ENCODE results near the gene FBRS. TPM values are rescaled to one million over a fixed set of nuclear protein-coding genes. Genes with fewer than 3 reads are reported as not detected.

Gene FBRS
- total RNA-seq, 1 donor from 2014 or later, result 91.1 TPM

- TF ChIP-seq, protein P1, sequence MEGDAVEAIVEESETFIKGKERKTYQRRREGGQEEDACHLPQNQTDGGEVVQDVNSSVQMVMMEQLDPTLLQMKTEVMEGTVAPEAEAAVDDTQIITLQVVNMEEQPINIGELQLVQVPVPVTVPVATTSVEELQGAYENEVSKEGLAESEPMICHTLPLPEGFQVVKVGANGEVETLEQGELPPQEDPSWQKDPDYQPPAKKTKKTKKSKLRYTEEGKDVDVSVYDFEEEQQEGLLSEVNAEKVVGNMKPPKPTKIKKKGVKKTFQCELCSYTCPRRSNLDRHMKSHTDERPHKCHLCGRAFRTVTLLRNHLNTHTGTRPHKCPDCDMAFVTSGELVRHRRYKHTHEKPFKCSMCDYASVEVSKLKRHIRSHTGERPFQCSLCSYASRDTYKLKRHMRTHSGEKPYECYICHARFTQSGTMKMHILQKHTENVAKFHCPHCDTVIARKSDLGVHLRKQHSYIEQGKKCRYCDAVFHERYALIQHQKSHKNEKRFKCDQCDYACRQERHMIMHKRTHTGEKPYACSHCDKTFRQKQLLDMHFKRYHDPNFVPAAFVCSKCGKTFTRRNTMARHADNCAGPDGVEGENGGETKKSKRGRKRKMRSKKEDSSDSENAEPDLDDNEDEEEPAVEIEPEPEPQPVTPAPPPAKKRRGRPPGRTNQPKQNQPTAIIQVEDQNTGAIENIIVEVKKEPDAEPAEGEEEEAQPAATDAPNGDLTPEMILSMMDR (IDR thresholded peaks at IDR 0.05; ENCODE audit: unreplicated experiment), result no peak
- Mint-ChIP-seq H3K9me3 (ENCODE audit: low read depth) (no peaks in the 10 kb centered on the region), H3K4me1 (ENCODE audit: low read depth) (peaks cover 16% of the 10 kb centered on the region), H3K27me3 (no peaks in the 10 kb centered on the region), H3K36me3 (ENCODE audit: insufficient read depth) (peaks cover 21% of the 10 kb centered on the region), H3K4me3 (ENCODE audit: low read depth) (peak overlapping the region; percentile 98), H3K27ac (peak overlapping the region; percentile 100)
- peak; percentile 62 for DNase-seq (ENCODE audit: low spot score, unreplicated experiment)
Measured at GRCh38 chr16:30658731-30659506, 688 bp downstream of the FBRS start.

DNA sequence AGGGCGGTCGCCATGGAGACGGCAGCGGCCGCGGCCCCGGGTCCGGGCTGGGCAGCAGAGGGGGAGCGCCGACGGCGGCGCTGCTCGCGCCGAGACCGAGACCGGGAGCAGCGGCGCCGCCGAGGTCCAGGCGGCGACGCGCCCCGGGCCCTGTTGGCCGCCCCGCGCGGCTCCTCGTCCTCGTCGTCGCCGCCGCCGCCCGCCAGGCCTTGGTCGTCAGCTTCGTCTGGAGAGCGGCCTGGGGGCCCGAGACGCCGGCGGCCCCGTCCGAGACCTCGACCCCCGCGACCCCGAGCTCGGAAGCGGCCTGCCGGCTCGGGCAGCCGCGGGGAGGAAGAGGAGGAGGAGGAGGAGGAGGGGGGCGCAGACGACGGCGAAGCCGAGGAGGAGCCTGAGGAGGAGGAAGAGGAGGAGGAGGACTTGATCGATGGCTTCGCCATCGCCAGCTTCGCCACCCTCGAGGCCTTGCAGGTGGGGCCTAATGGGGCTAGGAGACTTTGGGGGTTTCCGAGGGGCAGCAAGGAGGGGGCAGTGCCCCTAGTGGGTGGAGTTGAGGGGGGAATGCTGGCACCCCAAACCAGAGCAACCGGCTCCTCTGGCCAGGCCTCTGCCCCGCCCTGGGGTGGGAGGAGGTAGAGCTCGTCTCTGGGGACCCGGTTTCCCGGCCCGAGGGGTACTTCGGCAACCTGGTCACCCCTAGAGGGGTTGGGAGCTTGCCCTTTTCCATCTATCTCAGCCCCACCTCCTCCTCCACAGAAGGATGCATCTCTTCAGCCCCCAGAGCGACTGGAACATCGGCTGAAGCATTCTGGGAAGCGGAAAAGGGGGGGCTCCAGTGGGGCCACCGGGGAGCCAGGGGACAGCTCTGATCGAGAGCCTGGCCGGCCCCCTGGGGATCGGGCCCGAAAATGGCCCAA is 1.5 kb downstream of the FBRS start:
- H3K4me3 Mint-ChIP-seq (ENCODE audit: low read depth), result peak overlapping the region; percentile 75
- peaks cover 16% of the 10 kb centered on the region for H3K4me1 Mint-ChIP-seq (ENCODE audit: low read depth)
- no peaks in the 10 kb centered on the region for H3K9me3 Mint-ChIP-seq (ENCODE audit: low read depth)
- TF ChIP-seq, protein P1 (IDR thresholded peaks at IDR 0.05; ENCODE audit: unreplicated experiment), result peak; percentile 21
- H3K27me3 Mint-ChIP-seq, result no peaks in the 10 kb centered on the region
- DNase-seq (ENCODE audit: low spot score, unreplicated experiment), result no peak
- no peak overlapping the region for H3K27ac Mint-ChIP-seq
- peaks cover 19% of the 10 kb centered on the region for H3K36me3 Mint-ChIP-seq (ENCODE audit: insufficient read depth)

GRCh38 chr16:30660424-30661261 is 2.4 kb downstream of the FBRS start:
- H3K27ac Mint-ChIP-seq, result peak overlapping the region; percentile 60

GRCh38 chr16:30662449-30662848 is 4.2 kb downstream of the FBRS start:
- Mint-ChIP-seq H3K27ac (no peak overlapping the region), H3K9me3 (ENCODE audit: low read depth) (no peaks in the 10 kb centered on the region), H3K27me3 (no peaks in the 10 kb centered on the region), H3K36me3 (ENCODE audit: insufficient read depth) (peaks cover 18% of the 10 kb centered on the region), H3K4me3 (ENCODE audit: low read depth) (no peak overlapping the region), H3K4me1 (ENCODE audit: low read depth) (peaks cover 12% of the 10 kb centered on the region)
- TF ChIP-seq, protein P1 (IDR thresholded peaks at IDR 0.05; ENCODE audit: unreplicated experiment), result no peak
- no peak for DNase-seq (ENCODE audit: low spot score, unreplicated experiment)

More at GRCh38 chr16:30660424-30661261, 2.4 kb downstream of the FBRS start:
- Mint-ChIP-seq H3K4me3 (ENCODE audit: low read depth) (peak overlapping the region; percentile 75), H3K36me3 (ENCODE audit: insufficient read depth) (peaks cover 22% of the 10 kb centered on the region), H3K27me3 (no peaks in the 10 kb centered on the region), H3K4me1 (ENCODE audit: low read depth) (peaks cover 16% of the 10 kb centered on the region), H3K9me3 (ENCODE audit: low read depth) (no peaks in the 10 kb centered on the region)
- TF ChIP-seq, protein P1 (IDR thresholded peaks at IDR 0.05; ENCODE audit: unreplicated experiment), result no peak
- no peak for DNase-seq (ENCODE audit: low spot score, unreplicated experiment)

Data from progenitor cell of endocrine pancreas (in vitro differentiated cells).